Ectodermal cell (in vitro differentiated cells): Measurements from ENCODE around the gene PRKAR1B.

ENCODE experiments used
- H3K27ac ChIP-seq: 2 replicates; pipeline ENCODE4 v1.7.0; 2013; ENCODE audit warnings: mild to moderate bottlenecking, low read depth, low read length; ENCODE audit not compliant: insufficient read depth, poor library complexity, severe bottlenecking
- H3K27me3 ChIP-seq: 2 replicates; pipeline ENCODE4 v1.7.0; 2013; ENCODE audit warnings: mild to moderate bottlenecking, low read length; ENCODE audit not compliant: insufficient read depth, control insufficient read depth, poor library complexity, severe bottlenecking
- H3K36me3 ChIP-seq: one replicate; pipeline ENCODE4 v1.7.0; 2013; ENCODE audit warnings: low read length; ENCODE audit not compliant: control insufficient read depth, insufficient read depth
- H3K4me1 ChIP-seq: one replicate; pipeline ENCODE4 v1.7.0; 2013; ENCODE audit warnings: low read length; ENCODE audit not compliant: control insufficient read depth, insufficient read depth
- H3K4me3 ChIP-seq: 2 replicates; pipeline ENCODE4 v1.7.0; 2013; ENCODE audit warnings: low read depth, low read length, control low read depth; ENCODE audit not compliant: insufficient read depth
- H3K9me3 ChIP-seq: 2 replicates; pipeline ENCODE4 v1.7.0; 2013; ENCODE audit warnings: mild to moderate bottlenecking, low read length, moderate library complexity; ENCODE audit not compliant: control insufficient read depth
- WGBS, 2 experiments: methylation state at CpG; one replicate each; pipeline ENCODE4 v1.1.7; 2013; ENCODE audit warnings: missing lambda C conversion rate in 2 of 2; 5-methylcytosine and 5-hydroxymethylcytosine counted together

PRKAR1B gene

GRCh38 chr7:698515-699475 is 28.3 kb downstream of the PRKAR1B start:
- Histone ChIP-seq H3K9me3 (no peaks in the 10 kb centered on the region), H3K27me3 (no peaks in the 10 kb centered on the region), H3K4me1 (no peaks in the 10 kb centered on the region), H3K36me3 (no peaks in the 10 kb centered on the region), H3K27ac (no peak overlapping the region), H3K4me3 (no peak overlapping the region)
- WGBS, 2 experiments = 92 to 95% methylated on average over 23 of the region's 23 CpGs

GRCh38 chr7:696812-697551 is 30.1 kb downstream of the PRKAR1B start:
- no peaks in the 10 kb centered on the region for H3K27me3 ChIP-seq
- no peaks in the 10 kb centered on the region for H3K36me3 ChIP-seq
- H3K9me3 ChIP-seq = no peaks in the 10 kb centered on the region
- WGBS, 2 experiments = 93 to 94% methylated on average over 29 of the region's 29 CpGs
- H3K4me3 ChIP-seq = no peak overlapping the region
- H3K4me1 ChIP-seq = no peaks in the 10 kb centered on the region
- no peak overlapping the region for H3K27ac ChIP-seq

DNA sequence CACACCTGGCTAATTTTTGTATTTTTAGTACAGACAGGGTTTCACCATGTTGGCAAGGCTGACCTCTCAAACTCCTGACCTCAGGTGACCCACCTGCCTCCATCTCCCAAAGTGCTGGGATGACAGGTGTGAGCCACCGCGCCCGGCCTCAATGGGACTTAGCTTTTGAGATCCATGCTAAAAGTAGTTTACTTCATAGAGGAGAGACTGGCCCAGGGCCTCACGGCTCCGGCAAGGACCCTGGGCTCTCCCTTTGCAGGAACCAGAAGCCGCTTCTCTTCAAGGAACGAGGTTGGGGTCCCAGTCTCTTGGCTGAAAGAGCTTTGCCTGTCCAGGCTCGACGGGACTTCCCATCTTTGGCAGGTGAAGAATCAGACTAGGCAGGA is 30.7 kb downstream of the PRKAR1B start:
- Histone ChIP-seq H3K4me1 (no peaks in the 10 kb centered on the region), H3K27me3 (no peaks in the 10 kb centered on the region), H3K9me3 (no peaks in the 10 kb centered on the region), H3K36me3 (no peaks in the 10 kb centered on the region), H3K27ac (no peak overlapping the region), H3K4me3 (no peak overlapping the region)
- 95 to 96% methylated on average over 9 of the region's 9 CpGs for WGBS, 2 experiments

GRCh38 chr7:693280-693679 is 33.8 kb downstream of the PRKAR1B start:
- no peaks in the 10 kb centered on the region for H3K36me3 ChIP-seq
- H3K4me3 ChIP-seq = no peak overlapping the region
- WGBS, 2 experiments = 96 to 97% methylated on average over 22 of the region's 22 CpGs
- no peaks in the 10 kb centered on the region for H3K4me1 ChIP-seq
- H3K27me3 ChIP-seq = no peaks in the 10 kb centered on the region
- no peak overlapping the region for H3K27ac ChIP-seq
- no peaks in the 10 kb centered on the region for H3K9me3 ChIP-seq

DNA sequence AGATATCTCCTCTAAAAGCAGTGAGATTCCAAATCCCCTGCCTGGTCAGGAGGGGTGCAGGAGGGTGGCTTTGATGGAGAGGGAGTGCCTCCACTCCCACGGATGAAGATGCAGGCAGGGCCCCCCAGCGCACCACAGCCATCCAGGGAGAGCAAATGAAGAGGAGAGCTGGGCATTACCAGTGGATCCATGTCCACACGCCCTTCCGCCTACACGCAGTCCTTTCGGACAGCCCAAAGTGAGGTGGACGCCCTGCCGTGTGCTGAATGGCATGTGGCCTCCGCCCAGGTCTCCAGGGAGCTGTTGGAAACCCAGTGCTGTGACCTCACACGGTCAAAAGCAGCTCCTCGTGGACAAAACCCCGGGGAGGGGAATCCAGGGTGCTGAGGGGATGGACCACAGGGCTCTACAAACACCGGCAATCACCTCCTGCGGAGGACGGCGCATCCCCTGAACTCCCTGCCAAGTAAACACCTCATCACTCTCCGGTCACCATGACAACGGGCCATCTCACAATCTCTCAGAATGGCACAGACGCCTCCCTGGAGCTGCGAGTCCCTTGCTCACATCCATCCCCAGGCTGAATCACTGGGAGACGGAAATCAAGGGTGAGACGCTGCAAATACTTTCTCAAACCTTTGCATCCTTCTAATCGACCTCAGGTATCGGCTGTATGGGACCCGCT is 35.6 kb downstream of the PRKAR1B start:
- Histone ChIP-seq H3K4me3 (no peak overlapping the region), H3K36me3 (no peaks in the 10 kb centered on the region), H3K27me3 (no peaks in the 10 kb centered on the region), H3K4me1 (no peaks in the 10 kb centered on the region), H3K9me3 (no peaks in the 10 kb centered on the region), H3K27ac (no peak overlapping the region)
- whole genome bisulfite sequencing, 2 experiments = 93 to 95% methylated on average over 25 of the region's 25 CpGs

DNA sequence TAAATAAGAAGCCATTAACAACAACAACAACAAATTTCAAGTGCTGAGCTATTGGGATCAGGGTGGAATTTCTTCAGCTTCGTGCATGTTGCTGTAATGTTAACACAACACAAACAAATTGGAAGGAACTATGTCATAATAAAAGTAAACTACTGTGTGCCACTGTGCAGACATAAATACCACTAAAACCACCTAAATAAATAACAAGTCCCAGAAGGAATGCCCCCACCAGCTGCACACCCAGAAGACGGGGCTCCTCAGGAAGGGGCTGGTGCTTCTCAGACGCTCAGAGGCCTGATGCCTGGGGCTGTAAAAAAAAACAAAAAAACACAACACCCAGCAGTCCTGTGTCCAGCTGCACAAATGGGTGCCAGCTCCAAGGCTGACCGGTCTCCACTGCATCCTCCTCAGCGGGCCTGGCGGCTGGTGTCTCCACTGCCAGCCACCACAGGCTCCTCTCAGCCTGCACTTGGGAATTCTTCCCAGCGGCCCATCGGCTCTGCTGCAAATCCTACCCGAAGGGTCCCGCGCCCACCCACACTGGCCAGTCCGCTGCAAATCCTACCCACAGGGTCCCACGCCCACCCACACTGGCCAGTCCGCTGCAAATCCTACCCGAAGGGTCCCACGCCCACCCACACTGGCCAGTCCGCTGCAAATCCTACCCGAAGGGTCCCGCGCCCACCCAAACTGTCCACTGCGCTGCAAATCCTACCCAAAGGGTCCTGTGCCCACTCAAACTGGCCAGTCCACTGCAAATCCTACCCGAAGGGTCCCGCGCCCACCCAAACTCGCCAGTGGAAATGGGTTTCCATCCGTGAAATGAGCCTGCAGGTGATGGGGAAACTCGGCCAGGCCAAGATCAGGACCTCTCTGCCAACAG is 36.4 kb downstream of the PRKAR1B start:
- no peaks in the 10 kb centered on the region for H3K4me1 ChIP-seq
- no peaks in the 10 kb centered on the region for H3K9me3 ChIP-seq
- no peak overlapping the region for H3K27ac ChIP-seq
- no peak overlapping the region for H3K4me3 ChIP-seq
- H3K36me3 ChIP-seq = no peaks in the 10 kb centered on the region
- H3K27me3 ChIP-seq = no peaks in the 10 kb centered on the region
- WGBS, 2 experiments = 94 to 97% methylated on average over 27 of the region's 27 CpGs

GRCh38 chr7:685540-685939 is 41.5 kb downstream of the PRKAR1B start:
- peaks cover under 1% of the 10 kb centered on the region for H3K36me3 ChIP-seq
- no peaks in the 10 kb centered on the region for H3K27me3 ChIP-seq
- no peaks in the 10 kb centered on the region for H3K4me1 ChIP-seq
- H3K27ac ChIP-seq = no peak overlapping the region
- 93 to 100% methylated on average over 1 of the region's 1 CpG for WGBS, 2 experiments
- no peaks in the 10 kb centered on the region for H3K9me3 ChIP-seq
- H3K4me3 ChIP-seq = no peak overlapping the region

DNA sequence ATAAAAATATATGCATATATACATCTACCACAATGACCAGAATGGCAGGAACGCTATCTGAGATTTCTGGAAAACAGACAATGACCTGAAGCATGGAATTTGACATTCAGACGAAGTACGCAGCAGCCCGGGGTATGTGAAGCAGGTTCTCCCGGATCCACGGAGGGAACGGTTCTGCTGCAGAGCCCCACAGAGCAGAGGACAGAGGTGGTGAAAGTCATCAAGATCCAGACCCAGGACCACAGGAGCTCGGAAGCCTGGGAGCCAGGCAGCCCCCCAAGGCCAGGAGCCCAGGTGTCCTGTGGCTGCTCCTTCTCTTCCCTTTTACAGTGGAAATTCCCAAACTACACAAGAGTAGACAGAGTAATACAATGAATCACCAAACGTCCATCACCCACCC is 42.7 kb downstream of the PRKAR1B start:
- Histone ChIP-seq H3K4me3 (no peak overlapping the region), H3K27me3 (no peaks in the 10 kb centered on the region), H3K27ac (no peak overlapping the region), H3K4me1 (no peaks in the 10 kb centered on the region), H3K36me3 (peaks cover 7% of the 10 kb centered on the region), H3K9me3 (no peaks in the 10 kb centered on the region)
- WGBS, 2 experiments = 95 to 97% methylated on average over 9 of the region's 9 CpGs

- Histone ChIP-seq H3K27ac (no peak overlapping the region), H3K27me3 (no peaks in the 10 kb centered on the region), H3K4me3 (no peak overlapping the region), H3K4me1 (no peaks in the 10 kb centered on the region), H3K36me3 (peaks cover 7% of the 10 kb centered on the region), H3K9me3 (no peaks in the 10 kb centered on the region)
- 95% methylated on average over 19 of the region's 19 CpGs for WGBS, 2 experiments
Observed at GRCh38 chr7:683526-684205, 43.4 kb downstream of the PRKAR1B start.
